ENCODE measurements around the gene FIBCD1. TPM values are rescaled to one million over a fixed set of nuclear protein-coding genes. Genes with fewer than 3 reads are reported as not detected.

The FIBCD1 gene
- total and polyA plus RNA-seq, 12 donors = 0.11 to 55.7 (median 18.3) TPM

DNA sequence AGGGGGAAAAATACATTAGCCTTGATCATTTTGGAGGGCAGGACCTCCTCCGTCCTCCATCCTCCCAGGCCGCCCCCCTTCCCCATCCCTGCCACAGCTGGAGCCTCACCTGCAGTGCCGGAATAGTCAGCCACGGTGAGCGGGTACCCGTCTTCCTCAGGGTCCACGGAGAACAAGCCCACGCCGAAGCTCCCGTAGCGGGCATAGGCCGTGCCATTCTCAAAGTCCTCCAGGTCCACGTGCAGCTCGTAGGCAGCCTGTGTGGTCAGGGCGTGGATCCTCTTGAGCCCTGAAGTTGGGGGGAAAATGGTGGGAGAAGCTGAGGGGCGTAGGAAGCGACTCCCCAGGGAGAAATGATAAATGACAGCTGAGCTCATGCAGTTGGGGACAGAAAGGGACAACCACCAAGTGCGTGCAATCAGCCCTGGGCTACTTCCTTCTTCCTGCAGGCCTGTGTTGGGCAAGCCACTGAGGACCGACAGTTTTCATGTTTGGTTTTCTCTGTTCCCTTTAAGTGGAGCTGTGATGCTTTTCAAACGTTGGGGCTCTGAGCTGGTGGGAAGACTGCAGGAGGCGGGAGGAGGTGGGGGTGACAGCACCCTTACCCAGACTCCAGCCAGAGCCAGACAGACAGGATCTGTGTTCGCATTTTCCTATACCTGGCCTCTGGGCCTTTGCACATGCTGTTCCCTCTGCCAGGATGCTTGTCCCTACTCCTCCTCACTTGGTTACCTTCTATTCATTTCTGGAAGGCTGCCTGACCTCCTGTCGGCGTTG lies 33.7 kb downstream of the FIBCD1 start:
- Histone ChIP-seq H3K36me3 (replicated peaks in 1 of 2) (no peaks in the 10 kb centered on the region), H3K4me3 (no peak overlapping the region), H3K27me3 (no peaks in the 10 kb centered on the region), H3K27ac (no peak overlapping the region), H3K4me1 (replicated peaks in 1 of 2) (no peaks in the 10 kb centered on the region), H3K9me3 (replicated peaks in 1 of 3) (no peaks in the 10 kb centered on the region)
- DNase-seq = no peak
- intact Hi-C loops (cut with DNase I) = no loop called here
- TF ChIP-seq, protein P1, sequence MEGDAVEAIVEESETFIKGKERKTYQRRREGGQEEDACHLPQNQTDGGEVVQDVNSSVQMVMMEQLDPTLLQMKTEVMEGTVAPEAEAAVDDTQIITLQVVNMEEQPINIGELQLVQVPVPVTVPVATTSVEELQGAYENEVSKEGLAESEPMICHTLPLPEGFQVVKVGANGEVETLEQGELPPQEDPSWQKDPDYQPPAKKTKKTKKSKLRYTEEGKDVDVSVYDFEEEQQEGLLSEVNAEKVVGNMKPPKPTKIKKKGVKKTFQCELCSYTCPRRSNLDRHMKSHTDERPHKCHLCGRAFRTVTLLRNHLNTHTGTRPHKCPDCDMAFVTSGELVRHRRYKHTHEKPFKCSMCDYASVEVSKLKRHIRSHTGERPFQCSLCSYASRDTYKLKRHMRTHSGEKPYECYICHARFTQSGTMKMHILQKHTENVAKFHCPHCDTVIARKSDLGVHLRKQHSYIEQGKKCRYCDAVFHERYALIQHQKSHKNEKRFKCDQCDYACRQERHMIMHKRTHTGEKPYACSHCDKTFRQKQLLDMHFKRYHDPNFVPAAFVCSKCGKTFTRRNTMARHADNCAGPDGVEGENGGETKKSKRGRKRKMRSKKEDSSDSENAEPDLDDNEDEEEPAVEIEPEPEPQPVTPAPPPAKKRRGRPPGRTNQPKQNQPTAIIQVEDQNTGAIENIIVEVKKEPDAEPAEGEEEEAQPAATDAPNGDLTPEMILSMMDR (IDR thresholded peaks at IDR 0.05) = no peak
- TF ChIP-seq POLR2A (IDR thresholded peaks at IDR 0.05) = no peak
- WGBS, 4 donors = 91 to 95% (median 91%) methylated on average over 14 to 24 of the region's 24 CpGs

DNA sequence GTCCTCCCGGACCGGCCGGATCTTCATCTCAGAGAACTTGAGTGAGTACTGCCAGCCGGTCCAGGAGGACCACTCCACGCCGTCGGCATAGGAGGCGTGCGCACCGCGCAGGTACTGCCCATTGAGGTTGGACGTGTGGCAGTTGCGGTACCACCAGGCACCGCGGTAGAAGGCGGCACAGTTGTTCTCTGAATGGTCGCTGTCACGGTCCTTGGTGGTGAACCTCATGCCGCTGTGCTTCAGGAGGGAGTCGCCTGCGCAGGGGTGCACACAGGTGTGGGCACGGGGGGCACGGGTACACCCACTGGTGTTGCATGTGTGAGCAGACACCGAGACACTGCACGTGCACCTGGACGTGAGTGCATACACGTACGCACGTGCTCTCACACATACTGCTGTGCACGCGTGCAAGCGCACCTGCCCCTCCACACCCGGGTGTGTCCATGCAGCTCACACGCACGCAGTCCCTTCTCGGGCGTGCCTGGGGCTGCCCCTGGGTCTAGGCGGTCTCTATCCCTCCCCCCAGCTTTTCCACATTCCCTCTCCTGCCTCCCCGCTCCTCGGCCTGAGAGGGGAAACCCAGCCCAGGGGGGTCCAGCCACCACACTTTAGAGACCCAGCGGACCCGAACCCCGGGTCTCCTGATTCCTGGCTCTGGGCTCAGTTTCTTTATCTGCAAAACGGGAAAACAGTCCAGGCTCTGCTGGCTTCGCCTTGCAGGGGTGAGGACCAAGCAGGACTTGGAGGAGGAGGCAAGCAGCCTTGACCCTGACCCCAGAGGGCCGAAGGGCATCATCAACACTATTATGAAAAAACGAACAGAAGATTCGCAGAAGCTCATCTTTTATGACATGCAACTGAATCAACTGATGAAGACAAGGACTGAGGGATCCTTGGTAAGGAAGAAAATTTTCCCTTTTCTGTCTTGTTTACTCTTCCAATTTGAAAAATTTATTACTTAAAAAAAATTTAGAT lies 34.7 kb downstream of the FIBCD1 start:
- TF ChIP-seq POLR2A (IDR thresholded peaks at IDR 0.05) = no peak
- TF ChIP-seq, protein P1 (IDR thresholded peaks at IDR 0.05) = no peak
- intact Hi-C loops (cut with DNase I) = no loop called here

DNA sequence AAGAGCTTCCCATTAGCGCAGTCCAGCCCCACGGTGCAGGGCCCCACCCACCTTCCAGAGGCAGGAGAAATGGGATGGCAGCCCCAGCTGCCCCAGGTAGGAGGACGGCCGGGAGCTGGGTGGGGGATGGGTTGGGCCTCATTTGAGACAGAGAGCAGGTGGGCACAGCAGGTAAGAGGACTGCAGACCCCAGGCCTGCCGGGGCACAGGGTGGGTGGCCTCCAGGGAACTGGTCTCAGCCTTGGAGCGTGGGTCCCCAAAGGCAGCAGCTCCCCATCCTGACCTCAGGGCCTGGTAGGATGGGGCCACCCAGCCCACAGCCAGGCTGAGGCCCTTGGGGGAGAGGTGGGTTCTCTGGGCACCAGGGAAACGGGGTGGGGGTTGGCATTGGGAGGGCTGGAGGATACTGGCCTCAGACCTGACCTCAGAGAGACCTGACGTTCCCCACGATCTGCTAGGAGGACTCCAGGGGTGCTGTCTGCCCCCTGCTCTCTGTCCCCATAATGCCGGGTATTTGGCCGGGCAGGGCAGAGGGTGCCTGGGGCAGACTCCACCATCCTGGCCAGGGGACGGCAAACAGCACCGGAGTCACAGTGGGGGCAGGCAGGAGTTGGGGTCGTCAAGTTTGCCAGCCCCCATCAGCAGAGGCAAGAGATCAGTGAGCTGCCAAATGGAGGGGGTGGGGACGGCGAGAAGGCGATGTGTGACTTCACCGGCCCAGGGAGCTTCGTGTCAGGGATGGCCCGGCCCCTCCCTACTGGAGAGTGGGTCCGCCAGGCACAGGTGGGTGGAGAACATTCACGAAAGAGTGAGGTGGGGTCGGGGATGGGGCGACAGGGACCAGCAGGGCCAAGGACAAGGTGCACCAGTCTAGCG lies 35.6 kb downstream of the FIBCD1 start:
- TF ChIP-seq POLR2A (IDR thresholded peaks at IDR 0.05) = no peak
- TF ChIP-seq, protein P1 (IDR thresholded peaks at IDR 0.05) = no peak
- intact Hi-C loops (cut with DNase I) = no loop called here
- WGBS, 4 donors = 79 to 84% (median 80%) methylated on average over 16 to 25 of the region's 25 CpGs
- Histone ChIP-seq H3K9me3 (replicated peaks in 1 of 3) (no peaks in the 10 kb centered on the region), H3K36me3 (replicated peaks in 1 of 2) (no peaks in the 10 kb centered on the region), H3K27ac (no peak overlapping the region), H3K27me3 (no peaks in the 10 kb centered on the region), H3K4me1 (replicated peaks in 1 of 2) (no peaks in the 10 kb centered on the region), H3K4me3 (no peak overlapping the region)
- no peak for DNase-seq

More for the DNA sequence above, 34.7 kb downstream of the FIBCD1 start:
- H3K36me3 ChIP-seq (replicated peaks in 1 of 2) = no peaks in the 10 kb centered on the region
- no peaks in the 10 kb centered on the region for H3K9me3 ChIP-seq (replicated peaks in 1 of 3)
- 88 to 93% (median 92%) methylated on average over 23 to 48 of the region's 48 CpGs for WGBS, 4 donors
- H3K4me3 ChIP-seq = no peak overlapping the region
- DNase-seq = no peak
- no peak overlapping the region for H3K27ac ChIP-seq
- no peaks in the 10 kb centered on the region for H3K27me3 ChIP-seq
- no peaks in the 10 kb centered on the region for H3K4me1 ChIP-seq (replicated peaks in 1 of 2)
